K562 (cell line): ENCODE results near the gene RPUSD2. TPM values are rescaled to one million over a fixed set of nuclear protein-coding genes. Genes with fewer than 3 reads are reported as not detected.
A peak's percentile ranks its signal among the peaks of the same experiment; 100 is the strongest.

Experiments
- ARHGAP35 ChIP-seq: fragments of 450-650 bp; IDR thresholded peaks from 2 replicates; pipeline ENCODE4 v1.6.1; 2018; ENCODE audit not compliant: partially characterized antibody
- CHCHD3 ChIP-seq: fragments of 250-450 bp; sonication (Bioruptor Pico); IDR thresholded peaks from 2 replicates; pipeline ENCODE4 v2.1.2; 2022; ENCODE audit warnings: mild to moderate bottlenecking
- CHD2 ChIP-seq: IDR thresholded peaks from 2 replicates; pipeline ENCODE4 v1.6.1; 2011; ENCODE audit warnings: low read depth, low read length
- CREB1 ChIP-seq, 2 experiments: sonication (generic) in 1 of 2; formaldehyde crosslinking in 1 of 2; IDR thresholded peaks; 2 replicates each; pipeline versions ENCODE4 v1.6.1 to v1.8.0; 2012 to 2022; ENCODE audit warnings: inconsistent platforms in 1 of 2, mild to moderate bottlenecking in 1 of 2, missing genetic modification reagents in 1 of 2, moderate library complexity in 1 of 2
- FOXM1 ChIP-seq, 2 experiments: fragments of 450-650 bp in 1 of 2; sonication (generic) in 1 of 2; formaldehyde crosslinking in 1 of 2; IDR thresholded peaks; 2 replicates each; pipeline versions ENCODE4 v1.6.1 to v1.9.0; 2017 to 2022; ENCODE audit warnings: low read depth in 2 of 2, mild to moderate bottlenecking in 2 of 2, missing genetic modification reagents in 1 of 2, moderate library complexity in 1 of 2
- HMBOX1 ChIP-seq: sonication (generic); IDR thresholded peaks from 2 replicates; pipeline ENCODE4 v1.6.1; 2016
- KDM2B ChIP-seq: fragments of 250-450 bp; sonication (Bioruptor Pico); IDR thresholded peaks from 2 replicates; pipeline ENCODE4 v1.8.0; 2021; ENCODE audit warnings: mild to moderate bottlenecking, moderate library complexity
- NRF1 ChIP-seq, 2 experiments: fragments of 450-650 bp; IDR thresholded peaks in 1 of 2; conservative IDR thresholded peaks in 1 of 2; 2 replicates each; pipeline ENCODE4 v1.6.1; 2014; ENCODE audit warnings: mild to moderate bottlenecking in 2 of 2
- NUFIP1 ChIP-seq: fragments of 450-650 bp; IDR thresholded peaks from 2 replicates; pipeline ENCODE4 v1.6.1; 2018; ENCODE audit not compliant: partially characterized antibody
- OTX1 ChIP-seq: fragments of 450-650 bp; formaldehyde crosslinking; IDR thresholded peaks from 2 replicates; pipeline ENCODE4 v1.4.0; 2022; ENCODE audit warnings: mild to moderate bottlenecking
- PHF20 ChIP-seq: fragments of 450-650 bp; IDR thresholded peaks from 2 replicates; pipeline ENCODE4 v1.6.1; 2018; ENCODE audit not compliant: partially characterized antibody
- PHF21A ChIP-seq: fragments of 450-650 bp; IDR thresholded peaks from 2 replicates; pipeline ENCODE4 v1.6.1; 2017; ENCODE audit warnings: low read depth, borderline replicate concordance
- RBFOX2 ChIP-seq: fragments of 200-400 bp; formaldehyde crosslinking; IDR thresholded peaks from 2 replicates; pipeline ENCODE4 v1.6.1; 2017; ENCODE audit warnings: low read depth, mild to moderate bottlenecking, low read length, moderate library complexity
- RFX5 ChIP-seq: IDR thresholded peaks from 2 replicates; pipeline ENCODE4 v1.6.1; 2011; ENCODE audit warnings: low read depth, mild to moderate bottlenecking, improper control_type of control experiment, low read length
- TEAD1 ChIP-seq, 2 experiments: fragments of 450-650 bp in 1 of 2; sonication (generic) in 1 of 2; formaldehyde crosslinking; IDR thresholded peaks; 2 replicates each; pipeline versions ENCODE4 v1.4.0 to v1.8.0; 2020 to 2022; ENCODE audit warnings: mild to moderate bottlenecking in 2 of 2, missing genetic modification reagents in 1 of 2
- TRIM24 ChIP-seq, 2 experiments: fragments of 450-650 bp; IDR thresholded peaks; 2 replicates each; pipeline ENCODE4 v1.6.1; 2016
- U2AF1 ChIP-seq: fragments of 200-400 bp; formaldehyde crosslinking; optimal IDR thresholded peaks from 2 replicates; pipeline ENCODE3; 2017; ENCODE audit warnings: mild to moderate bottlenecking, low read depth, low read length, moderate library complexity
- ZFP30 ChIP-seq: fragments of 250-450 bp; sonication (Bioruptor Pico); IDR thresholded peaks from 2 replicates; pipeline ENCODE4 v1.8.0; 2022; ENCODE audit warnings: moderate library complexity, mild to moderate bottlenecking, inconsistent platforms, borderline replicate concordance
- ZHX1 ChIP-seq: fragments of 150-350 bp; conservative IDR thresholded peaks from 2 replicates; pipeline ENCODE4 v1.6.1; 2014; ENCODE audit warnings: low read length
- ZNF668 ChIP-seq: fragments of 250-450 bp; sonication (Bioruptor Pico); IDR thresholded peaks from 2 replicates; pipeline ENCODE4 v1.8.0; 2022; ENCODE audit warnings: mild to moderate bottlenecking, inconsistent platforms
- ZNF830 ChIP-seq: fragments of 250-450 bp; sonication (Bioruptor Pico); IDR thresholded peaks from 2 replicates; pipeline ENCODE4 v1.5.0; 2021; ENCODE audit warnings: mild to moderate bottlenecking
- polyA plus RNA-seq, 8 experiments: library from polyadenylated mRNA; depleted of rRNA in 4 of 8; stranded (reverse) in 5 of 8; unstranded in 3 of 8; fragments of >200 nt; fragmentation: Nextera tagmentation in 2 of 8; fragmentation: Illumina TruSeq in 1 of 8; extraction: Ambion mirVana in 2 of 8; extraction: Trizol in 1 of 8; gene quantifications; 2 replicates each; pipeline versions ENCODE4 v1.2.1 to v1.2.3, GENCODE V29; 2011 to 2014; ENCODE audit warnings: inconsistent platforms in 1 of 8, missing spikeins in 1 of 8
- total RNA-seq, 7 experiments: library from RNA; depleted of rRNA in 6 of 7; stranded (reverse); fragments of >200 nt in 6 of 7; fragmentation: Illumina TruSeq in 2 of 7; extraction: Trizol in 2 of 7; gene quantifications; 2 replicates each; pipeline versions ENCODE4 v1.2.1 to v1.2.3, GENCODE V29; 2011 to 2021; ENCODE audit warnings: low replicate concordance in 1 of 7
- TF ChIP-seq, protein P1 (sequence below): IDR thresholded peaks from 2 replicates; pipeline ENCODE4 v1.6.1; 2014; ENCODE audit warnings: antibody characterized with exemption

The RPUSD2 gene
- total and polyA plus RNA-seq, 9 of the 15 experiments (the other 6 are each of a cell fraction or from before 2014, with no cell fraction given): 3.7 to 30.2 (median 14.3) TPM

- TF ChIP-seq ZNF830 (CRISPR knock-in tag): 0 out of 2 replicates have a peak, but pooled peaks have one; percentile 40
- TF ChIP-seq ZHX1: peak; percentile 97
- peak; percentile 80 for TF ChIP-seq CREB1 (IDR thresholded peaks at IDR 0.05)
- peak; percentile 90 for TF ChIP-seq CREB1 (CRISPR knock-in tag; IDR thresholded peaks at IDR 0.05)
- TF ChIP-seq TRIM24 (IDR thresholded peaks at IDR 0.05): peak; percentile 6 to 77; a peak in 2 of 4 replicates
- TF ChIP-seq ZNF668 (CRISPR knock-in tag): no peak
- peak; percentile 70 for TF ChIP-seq FOXM1 (IDR thresholded peaks at IDR 0.05; ENCODE audit: low read depth)
- no peak; the same call in 1 of the 2 replicates for TF ChIP-seq FOXM1 (CRISPR knock-in tag; IDR thresholded peaks at IDR 0.05; ENCODE audit: low read depth)
- TF ChIP-seq CHCHD3: 0 out of 2 replicates have a peak, but pooled peaks have one; percentile 8
- peak; percentile 79 for TF ChIP-seq NUFIP1
- TF ChIP-seq, protein P1, sequence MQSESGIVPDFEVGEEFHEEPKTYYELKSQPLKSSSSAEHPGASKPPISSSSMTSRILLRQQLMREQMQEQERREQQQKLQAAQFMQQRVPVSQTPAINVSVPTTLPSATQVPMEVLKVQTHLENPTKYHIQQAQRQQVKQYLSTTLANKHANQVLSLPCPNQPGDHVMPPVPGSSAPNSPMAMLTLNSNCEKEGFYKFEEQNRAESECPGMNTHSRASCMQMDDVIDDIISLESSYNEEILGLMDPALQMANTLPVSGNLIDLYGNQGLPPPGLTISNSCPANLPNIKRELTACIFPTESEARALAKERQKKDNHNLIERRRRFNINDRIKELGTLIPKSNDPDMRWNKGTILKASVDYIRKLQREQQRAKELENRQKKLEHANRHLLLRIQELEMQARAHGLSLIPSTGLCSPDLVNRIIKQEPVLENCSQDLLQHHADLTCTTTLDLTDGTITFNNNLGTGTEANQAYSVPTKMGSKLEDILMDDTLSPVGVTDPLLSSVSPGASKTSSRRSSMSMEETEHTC: no peak
- TF ChIP-seq KDM2B (CRISPR knock-in tag): no peak
- no peak for TF ChIP-seq OTX1 (CRISPR knock-in tag)
- peak; percentile 50; the same call in 1 of the 2 replicates for TF ChIP-seq RFX5
- no peak for TF ChIP-seq PHF21A
- peak; percentile 76 for TF ChIP-seq PHF20
- peak in 1 of 2 experiments; percentile 60; a peak in 1 of 4 replicates for TF ChIP-seq TEAD1 (CRISPR knock-in tag; IDR thresholded peaks at IDR 0.05)
- TF ChIP-seq ARHGAP35: no peak
- no peak for TF ChIP-seq U2AF1
- TF ChIP-seq HMBOX1: peak; percentile 72; the same call in 1 of the 2 replicates
- TF ChIP-seq RBFOX2: no peak; the same call in 1 of the 2 replicates
- TF ChIP-seq ZFP30 (CRISPR knock-in tag): no peak
- TF ChIP-seq CHD2: peak; percentile 43; the same call in 1 of the 2 replicates
- TF ChIP-seq NRF1 (conservative IDR thresholded peaks at IDR 0.05 in 1 of 2, IDR thresholded peaks at IDR 0.05 in 1 of 2): peak; percentile 97
Measured at GRCh38 chr15:40593588-40594428, 24.7 kb downstream of the RPUSD2 start, which contains the start of gene KNL1 (continued).
